Loucy (cell line): Measurements from ENCODE around the gene CPNE6.

Experiments
- EZH2phosphoT487 ChIP-seq: fragments of 200-600 bp; IDR thresholded peaks from 2 replicates; pipeline ENCODE4 v1.6.1; 2018; ENCODE audit warnings: antibody characterized with exemption, mild to moderate bottlenecking, moderate library complexity, borderline replicate concordance
- TF ChIP-seq, protein P1 (sequence below): fragments of 200-600 bp; sonication (generic); conservative IDR thresholded peaks from 2 replicates; pipeline ENCODE4 v1.5.1; 2014; ENCODE audit warnings: mild to moderate bottlenecking, antibody characterized with exemption, low read length

DNA sequence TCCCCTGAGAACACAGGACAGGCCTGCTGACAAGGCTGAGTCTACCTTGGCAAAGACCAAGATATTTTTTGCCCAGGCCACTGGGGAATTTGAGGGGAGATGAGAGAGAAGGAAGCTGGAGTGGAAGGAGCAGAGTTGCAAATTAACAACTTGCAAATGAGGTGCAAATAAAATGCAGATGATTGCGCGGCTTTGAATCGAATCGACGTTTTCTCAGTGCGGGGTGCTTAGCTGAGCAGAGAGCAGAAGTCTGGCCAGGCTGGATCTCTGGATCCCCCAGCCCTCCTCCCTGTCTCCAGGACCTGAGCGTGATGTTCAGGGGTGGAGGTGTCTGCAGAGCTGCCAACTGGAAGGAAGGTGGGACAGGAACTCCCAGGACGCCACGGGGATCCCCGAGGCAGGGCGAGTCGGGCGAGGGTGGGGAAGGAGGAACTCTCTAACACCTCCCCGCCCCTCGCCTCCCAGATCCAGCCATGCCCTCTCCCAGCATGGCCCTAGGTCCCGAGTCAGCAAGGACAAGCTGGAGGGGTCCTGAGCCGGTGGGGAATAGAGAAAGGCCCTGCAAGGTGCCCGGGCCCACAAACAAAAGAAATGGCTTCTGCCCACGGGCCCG lies 20.1 kb upstream of the CPNE6 start:
- TF ChIP-seq, protein P1, sequence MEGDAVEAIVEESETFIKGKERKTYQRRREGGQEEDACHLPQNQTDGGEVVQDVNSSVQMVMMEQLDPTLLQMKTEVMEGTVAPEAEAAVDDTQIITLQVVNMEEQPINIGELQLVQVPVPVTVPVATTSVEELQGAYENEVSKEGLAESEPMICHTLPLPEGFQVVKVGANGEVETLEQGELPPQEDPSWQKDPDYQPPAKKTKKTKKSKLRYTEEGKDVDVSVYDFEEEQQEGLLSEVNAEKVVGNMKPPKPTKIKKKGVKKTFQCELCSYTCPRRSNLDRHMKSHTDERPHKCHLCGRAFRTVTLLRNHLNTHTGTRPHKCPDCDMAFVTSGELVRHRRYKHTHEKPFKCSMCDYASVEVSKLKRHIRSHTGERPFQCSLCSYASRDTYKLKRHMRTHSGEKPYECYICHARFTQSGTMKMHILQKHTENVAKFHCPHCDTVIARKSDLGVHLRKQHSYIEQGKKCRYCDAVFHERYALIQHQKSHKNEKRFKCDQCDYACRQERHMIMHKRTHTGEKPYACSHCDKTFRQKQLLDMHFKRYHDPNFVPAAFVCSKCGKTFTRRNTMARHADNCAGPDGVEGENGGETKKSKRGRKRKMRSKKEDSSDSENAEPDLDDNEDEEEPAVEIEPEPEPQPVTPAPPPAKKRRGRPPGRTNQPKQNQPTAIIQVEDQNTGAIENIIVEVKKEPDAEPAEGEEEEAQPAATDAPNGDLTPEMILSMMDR, result no peak
- TF ChIP-seq EZH2phosphoT487, result no peak
